H1 (cell line): ENCODE measurements around the gene ASXL2.

Source experiments
- CREB1 ChIP-seq: IDR thresholded peaks from 2 replicates; pipeline ENCODE4 v1.6.1; 2012; ENCODE audit warnings: inconsistent platforms
- EP300 ChIP-seq, 2 experiments: IDR thresholded peaks; 1 replicate in 1 of 2; 2 replicates in 1 of 2; pipeline ENCODE4 v1.6.1; 2011 to 2012; ENCODE audit warnings: low read depth in 2 of 2, low read length in 2 of 2, mild to moderate bottlenecking in 2 of 2, borderline replicate concordance in 1 of 2, inconsistent platforms in 1 of 2, moderate library complexity in 1 of 2
- EZH2 ChIP-seq: fragments of 200-600 bp; sonication (generic); IDR thresholded peaks from 2 replicates; pipeline ENCODE4 v1.7.1; 2012; ENCODE audit warnings: low read depth, mild to moderate bottlenecking, moderate library complexity, low read length, inconsistent platforms; ENCODE audit not compliant: severe bottlenecking
- KDM5A ChIP-seq: fragments of 200-600 bp; IDR thresholded peaks from 2 replicates; pipeline ENCODE4 v1.7.1; 2012; ENCODE audit warnings: mild to moderate bottlenecking, low read length, inconsistent platforms, mixed read lengths
- POLR2A ChIP-seq, 2 experiments: IDR thresholded peaks; 1 replicate in 1 of 2; 2 replicates in 1 of 2; pipeline ENCODE4 v1.6.1; 2011; ENCODE audit warnings: low read depth in 2 of 2, low read length in 2 of 2, mild to moderate bottlenecking in 2 of 2; ENCODE audit errors: control extremely low read depth in 1 of 2
- POLR2AphosphoS5 ChIP-seq: IDR thresholded peaks from 2 replicates; pipeline ENCODE4 v1.6.1; 2011; ENCODE audit warnings: low read depth, low read length
- POU5F1 ChIP-seq: IDR thresholded peaks from 2 replicates; pipeline ENCODE4 v1.6.1; 2011; ENCODE audit warnings: low read depth, mild to moderate bottlenecking, low read length, moderate library complexity
- RAD21 ChIP-seq, 2 experiments: IDR thresholded peaks in 1 of 2; conservative IDR thresholded peaks in 1 of 2; 2 replicates each; pipeline ENCODE4 v1.6.1; 2011; ENCODE audit warnings: low read depth in 2 of 2, low read length in 2 of 2, improper control_type of control experiment in 1 of 2, inconsistent platforms in 1 of 2, mild to moderate bottlenecking in 1 of 2, moderate library complexity in 1 of 2
- RFX5 ChIP-seq: IDR thresholded peaks from 2 replicates; pipeline ENCODE4 v1.6.1; 2011; ENCODE audit warnings: low read depth, low read length, improper control_type of control experiment, borderline replicate concordance
- SIN3A ChIP-seq, 2 experiments: IDR thresholded peaks in 1 of 2; conservative IDR thresholded peaks in 1 of 2; 2 replicates each; pipeline ENCODE4 v1.6.1; 2011 to 2012; ENCODE audit warnings: low read length in 2 of 2, improper control_type of control experiment in 1 of 2, low read depth in 1 of 2, mild to moderate bottlenecking in 1 of 2
- YY1 ChIP-seq: IDR thresholded peaks from 2 replicates; pipeline ENCODE4 v1.6.1; 2011; ENCODE audit warnings: low read depth, mild to moderate bottlenecking, low read length
- TF ChIP-seq, protein P1 (sequence below), 3 experiments: IDR thresholded peaks; 1 replicate in 2 of 3; 2 replicates in 1 of 3; pipeline versions ENCODE4 v1.5.1 to v1.6.1; 2011; ENCODE audit warnings: low read length in 3 of 3, mild to moderate bottlenecking in 3 of 3, inconsistent platforms in 2 of 3, low read depth in 1 of 3, moderate library complexity in 1 of 3; ENCODE audit not compliant: insufficient read depth in 1 of 3; ENCODE audit errors: control extremely low read depth in 1 of 3

DNA sequence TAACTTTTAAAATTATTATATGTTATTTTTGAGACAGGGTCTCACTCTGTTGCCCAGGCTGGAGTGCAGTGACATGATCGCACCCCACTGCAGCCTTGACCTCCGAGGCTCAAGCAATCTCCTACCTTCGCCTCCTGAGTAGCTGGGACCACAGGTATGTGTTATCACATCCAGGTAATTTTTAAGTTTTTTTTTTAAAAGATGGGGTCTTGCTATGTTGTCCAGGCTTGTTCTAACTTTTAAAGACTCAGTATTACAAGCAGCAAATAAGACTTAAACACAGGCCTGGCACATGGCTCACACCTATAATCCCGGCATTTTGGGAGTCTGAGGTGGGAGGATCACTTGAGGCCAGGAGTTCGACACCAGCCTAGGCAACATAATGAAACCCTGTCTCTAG is 101.2 kb downstream of the ASXL2 start:
- TF ChIP-seq, protein P1, sequence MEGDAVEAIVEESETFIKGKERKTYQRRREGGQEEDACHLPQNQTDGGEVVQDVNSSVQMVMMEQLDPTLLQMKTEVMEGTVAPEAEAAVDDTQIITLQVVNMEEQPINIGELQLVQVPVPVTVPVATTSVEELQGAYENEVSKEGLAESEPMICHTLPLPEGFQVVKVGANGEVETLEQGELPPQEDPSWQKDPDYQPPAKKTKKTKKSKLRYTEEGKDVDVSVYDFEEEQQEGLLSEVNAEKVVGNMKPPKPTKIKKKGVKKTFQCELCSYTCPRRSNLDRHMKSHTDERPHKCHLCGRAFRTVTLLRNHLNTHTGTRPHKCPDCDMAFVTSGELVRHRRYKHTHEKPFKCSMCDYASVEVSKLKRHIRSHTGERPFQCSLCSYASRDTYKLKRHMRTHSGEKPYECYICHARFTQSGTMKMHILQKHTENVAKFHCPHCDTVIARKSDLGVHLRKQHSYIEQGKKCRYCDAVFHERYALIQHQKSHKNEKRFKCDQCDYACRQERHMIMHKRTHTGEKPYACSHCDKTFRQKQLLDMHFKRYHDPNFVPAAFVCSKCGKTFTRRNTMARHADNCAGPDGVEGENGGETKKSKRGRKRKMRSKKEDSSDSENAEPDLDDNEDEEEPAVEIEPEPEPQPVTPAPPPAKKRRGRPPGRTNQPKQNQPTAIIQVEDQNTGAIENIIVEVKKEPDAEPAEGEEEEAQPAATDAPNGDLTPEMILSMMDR (IDR thresholded peaks at IDR 0.05; ENCODE audit: control extremely low read depth in 1 of 3, insufficient read depth in 1 of 3, low read depth in 1 of 3, low read length in 3 of 3) = no peak
- TF ChIP-seq RAD21 (IDR thresholded peaks at IDR 0.05 in 1 of 2, conservative IDR thresholded peaks at IDR 0.05 in 1 of 2; ENCODE audit: low read depth in 2 of 2, low read length in 2 of 2) (no peak), EZH2 (no peak), RFX5 (no peak), POLR2AphosphoS5 (no peak), POU5F1 (no peak), CREB1 (no peak), POLR2A (IDR thresholded peaks at IDR 0.05; ENCODE audit: control extremely low read depth in 1 of 2, low read depth in 2 of 2, low read length in 2 of 2) (no peak), YY1 (no peak), KDM5A (no peak), EP300 (IDR thresholded peaks at IDR 0.05; ENCODE audit: borderline replicate concordance in 1 of 2, low read depth in 2 of 2, low read length in 2 of 2) (no peak), SIN3A (conservative IDR thresholded peaks at IDR 0.05 in 1 of 2, IDR thresholded peaks at IDR 0.05 in 1 of 2; ENCODE audit: low read depth in 1 of 2, low read length in 2 of 2) (no peak)
